Measurements from ENCODE around the gene NUDT3. TPM values are rescaled to one million over a fixed set of nuclear protein-coding genes. Genes with fewer than 3 reads are reported as not detected.
"Not testable (repeated sequence)": the region's sequence is repeated elsewhere in the genome, so short reads cannot be mapped to it uniquely, and the experiment has no call there.

NUDT3 gene
- polyA plus RNA-seq, 6 donors from 2014 or later = 12.6 to 15.5 (median 14.0) TPM

DNA sequence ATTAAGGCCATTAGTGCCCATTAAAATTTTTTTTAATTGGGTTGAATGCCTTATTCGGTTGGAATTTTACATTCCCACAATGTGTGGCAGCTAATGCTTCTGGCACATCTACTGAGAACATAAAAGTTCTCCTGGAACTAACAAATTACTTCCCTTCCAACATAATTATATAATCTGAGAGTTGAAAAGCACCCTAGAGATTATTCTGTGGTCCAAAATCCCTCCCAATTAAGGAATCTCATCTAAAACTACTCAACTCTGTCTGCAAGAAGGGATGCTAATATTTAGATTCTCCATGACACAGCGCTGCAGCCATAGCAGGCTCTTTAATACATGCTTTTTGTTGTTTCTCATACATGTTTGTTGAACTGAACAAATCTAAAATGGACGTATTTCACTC, 4.0 kb downstream of the NUDT3 start:
- no peaks in the 10 kb centered on the region for H3K36me3 Mint-ChIP-seq
- H3K4me1 Mint-ChIP-seq = peaks cover 27 to 55% (median 53%) of the 10 kb centered on the region in 3 donors
- H3K27ac Mint-ChIP-seq = no peak overlapping the region
- H3K4me3 Mint-ChIP-seq = no peak overlapping the region
- ATAC-seq (ENCODE audit: low read depth in 2 of 2) (no peak), DNase-seq (no peak)
- H3K27me3 Mint-ChIP-seq = no peaks in the 10 kb centered on the region
- no peaks in the 10 kb centered on the region for H3K9me3 Mint-ChIP-seq

DNA sequence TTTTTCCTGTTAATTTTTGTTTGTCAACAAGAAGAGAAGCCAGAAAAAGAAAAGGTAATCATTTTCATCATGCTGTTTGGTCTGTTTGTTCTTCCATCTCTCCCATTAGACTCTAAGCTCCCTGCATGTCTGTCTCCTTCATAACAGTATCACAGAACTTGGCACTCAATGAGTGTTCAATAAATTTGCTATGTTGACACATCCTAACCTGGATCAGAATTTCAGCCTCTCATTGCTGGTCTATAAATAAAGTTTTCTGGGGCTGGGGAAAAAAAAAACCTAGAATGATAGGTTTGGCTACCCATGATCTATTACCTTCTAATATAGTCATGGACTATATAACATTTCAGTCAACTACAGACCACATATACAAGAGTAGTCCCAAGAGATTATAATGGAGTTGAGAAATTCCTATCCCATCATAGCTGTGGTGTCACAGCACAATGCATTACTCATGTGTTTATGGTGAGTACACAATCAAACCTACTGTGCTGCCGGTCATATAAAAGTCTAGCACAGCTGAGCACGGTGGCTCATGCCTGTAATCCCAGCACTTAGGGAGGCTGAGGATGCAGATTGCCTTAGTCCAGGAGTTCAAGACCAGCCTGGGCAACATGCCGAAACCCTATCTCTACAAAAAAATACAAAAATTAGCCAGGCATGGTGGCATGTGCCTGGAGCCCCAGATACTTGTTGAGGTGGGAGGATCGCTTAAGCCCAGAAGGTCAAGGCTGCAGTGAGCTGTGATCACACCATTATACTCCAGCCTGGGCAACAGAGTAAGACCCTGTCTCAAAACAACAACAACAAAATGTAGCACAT, 5.9 kb downstream of the NUDT3 start:
- Mint-ChIP-seq H3K4me3 (peak overlapping the region in 2 of 8 donors; percentile 18 to 22), H3K36me3 (no peaks in the 10 kb centered on the region), H3K27ac (peak overlapping the region in 1 of 6 donors; percentile 59), H3K27me3 (no peaks in the 10 kb centered on the region), H3K9me3 (no peaks in the 10 kb centered on the region), H3K4me1 (peaks cover 23 to 57% (median 51%) of the 10 kb centered on the region in 3 donors)
- DNase-seq (no peak), ATAC-seq (ENCODE audit: low read depth in 2 of 2) (no peak)

DNA sequence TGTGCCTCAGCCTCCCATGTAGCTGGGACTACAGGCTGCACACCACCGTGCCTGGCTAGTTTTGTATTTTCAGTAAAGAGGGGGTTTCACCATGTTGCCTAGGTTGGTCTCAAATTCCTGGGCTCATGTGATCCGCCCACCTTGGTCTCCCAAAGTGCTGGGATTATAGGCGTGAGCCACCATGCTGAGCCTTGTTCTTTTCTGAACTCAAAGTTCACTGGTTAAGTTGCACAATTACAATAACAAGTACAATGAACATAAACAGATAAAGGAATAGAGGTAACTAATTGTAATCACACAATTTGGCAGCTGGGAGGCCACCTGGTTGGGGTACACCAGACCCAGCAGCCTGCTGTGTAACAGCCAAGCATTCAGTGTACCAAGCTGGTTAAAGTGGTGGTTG, 6.7 kb downstream of the NUDT3 start:
- peaks cover 25 to 64% (median 55%) of the 10 kb centered on the region in 3 donors for H3K4me1 Mint-ChIP-seq

DNA sequence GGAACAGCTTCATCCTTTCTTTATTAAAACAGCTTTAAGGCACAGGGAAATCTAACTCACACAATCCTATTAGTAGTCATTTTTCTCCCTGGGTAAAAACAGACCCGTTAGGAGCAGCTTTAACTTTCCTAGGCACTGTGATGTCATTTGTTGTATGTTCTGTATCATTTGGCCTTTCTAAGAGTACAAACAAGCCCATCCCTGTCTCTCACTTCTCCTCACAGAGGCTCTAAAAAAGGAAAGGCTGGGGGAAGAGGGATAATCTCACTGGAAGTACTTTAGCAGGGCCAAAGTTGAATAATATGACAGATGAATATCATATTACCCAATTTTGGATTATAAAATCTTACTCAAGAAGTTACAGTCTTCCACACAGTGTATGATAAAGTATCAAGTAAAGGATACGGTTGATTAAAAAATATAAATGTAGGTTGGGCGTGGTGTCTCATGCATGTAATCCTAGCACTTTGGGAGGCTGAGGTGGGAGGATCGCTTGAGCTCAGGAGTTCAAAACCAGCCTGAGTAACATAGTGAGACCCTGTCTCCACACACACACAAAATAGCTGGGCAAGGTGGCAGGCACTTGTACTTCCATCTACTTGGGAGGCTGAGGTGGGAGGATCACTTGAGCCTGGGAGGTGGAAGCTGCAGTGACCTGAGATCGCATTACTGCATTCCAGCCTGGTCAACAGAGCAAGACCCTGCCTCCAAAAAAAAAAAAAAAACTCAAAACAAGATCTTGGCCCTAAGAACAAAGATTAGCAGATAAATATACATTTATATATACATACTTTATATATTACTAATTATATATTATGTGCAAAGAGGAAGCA, 7.9 kb downstream of the NUDT3 start:
- H3K9me3 Mint-ChIP-seq = no peaks in the 10 kb centered on the region
- DNase-seq (no peak), ATAC-seq (ENCODE audit: low read depth in 2 of 2) (no peak)
- no peaks in the 10 kb centered on the region for H3K36me3 Mint-ChIP-seq
- H3K4me1 Mint-ChIP-seq = peaks cover 28 to 68% (median 59%) of the 10 kb centered on the region in 3 donors
- no peak overlapping the region for H3K4me3 Mint-ChIP-seq
- H3K27ac Mint-ChIP-seq = peak overlapping the region in 2 of 6 donors; percentile 31 to 78
- no peaks in the 10 kb centered on the region for H3K27me3 Mint-ChIP-seq

More for the DNA sequence above, 6.7 kb downstream of the NUDT3 start:
- H3K9me3 Mint-ChIP-seq = no peaks in the 10 kb centered on the region
- H3K4me3 Mint-ChIP-seq = peak overlapping the region in 1 of 8 donors; percentile 18
- peak overlapping the region in 3 of 6 donors; percentile 39 to 59 (median 42) for H3K27ac Mint-ChIP-seq
- ATAC-seq (ENCODE audit: low read depth in 2 of 2) (no peak), DNase-seq (no peak)
- H3K36me3 Mint-ChIP-seq = no peaks in the 10 kb centered on the region
- no peaks in the 10 kb centered on the region for H3K27me3 Mint-ChIP-seq

DNA sequence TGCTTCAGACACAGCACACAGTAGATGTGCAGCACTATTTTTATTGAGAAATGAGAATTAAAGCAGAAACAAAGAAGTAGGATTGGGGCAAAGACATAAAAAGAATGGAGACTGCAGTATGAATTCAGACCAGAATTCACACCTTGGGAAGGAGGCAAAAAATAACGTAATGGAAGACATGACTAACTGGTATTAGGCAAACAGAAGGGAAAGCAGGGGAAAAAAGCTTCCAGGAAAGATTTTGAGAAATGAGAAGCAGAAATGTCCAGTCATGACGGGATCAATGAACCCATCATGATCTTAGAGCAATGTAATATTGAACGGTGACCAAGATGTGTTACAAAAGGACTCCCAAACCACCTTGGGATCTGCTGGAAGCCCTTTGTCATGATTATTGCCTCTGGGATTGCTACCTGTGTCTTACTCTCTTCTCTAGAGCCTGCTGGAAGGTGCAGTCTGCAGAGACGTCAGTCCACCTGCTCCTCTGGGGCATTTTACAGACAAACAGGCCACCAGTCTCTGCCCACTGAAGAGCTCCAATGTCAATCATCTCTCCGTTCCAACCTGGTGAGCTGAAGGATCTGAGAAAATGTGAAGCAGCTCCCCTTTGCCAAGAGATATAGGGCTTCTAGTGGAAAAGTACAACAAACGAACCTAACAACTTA, 8.7 kb downstream of the NUDT3 start:
- peaks cover 27 to 62% (median 55%) of the 10 kb centered on the region in 3 donors for H3K4me1 Mint-ChIP-seq
- no peak for ATAC-seq (ENCODE audit: low read depth in 2 of 2)
- H3K4me3 Mint-ChIP-seq = peak overlapping the region in 2 of 8 donors; percentile 1 to 5
- no peaks in the 10 kb centered on the region for H3K36me3 Mint-ChIP-seq
- no peaks in the 10 kb centered on the region for H3K27me3 Mint-ChIP-seq
- DNase-seq = no peak
- H3K27ac Mint-ChIP-seq = peak overlapping the region in 4 of 6 donors; percentile 31 to 94 (median 59)
- H3K9me3 Mint-ChIP-seq = no peaks in the 10 kb centered on the region

DNA sequence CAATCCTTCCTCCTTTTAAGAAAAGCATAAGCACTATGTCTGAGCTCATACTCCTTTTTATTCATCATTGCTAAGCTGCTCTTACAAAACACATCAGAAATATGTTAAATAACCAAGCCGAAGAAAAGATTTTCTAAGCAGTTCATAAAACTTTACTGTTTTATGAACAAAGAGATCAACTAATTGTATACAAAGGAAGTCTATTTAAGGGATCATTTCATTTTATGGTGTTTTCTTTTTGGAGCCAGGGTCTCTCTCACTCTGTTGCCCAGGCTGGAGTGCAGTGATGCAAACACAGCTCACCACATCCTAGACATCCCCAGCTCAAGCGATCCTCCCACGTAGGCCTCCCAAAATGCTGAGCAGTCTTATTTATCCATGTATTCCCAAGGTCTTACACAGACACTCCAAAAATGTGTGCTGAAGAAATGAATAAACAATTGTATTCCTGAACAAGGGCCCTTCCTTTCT, 9.3 kb downstream of the NUDT3 start:
- no peaks in the 10 kb centered on the region for H3K9me3 Mint-ChIP-seq
- peaks cover 30 to 67% (median 57%) of the 10 kb centered on the region in 3 donors for H3K4me1 Mint-ChIP-seq
- ATAC-seq (ENCODE audit: low read depth in 2 of 2) (no peak), DNase-seq (no peak)
- peak overlapping the region in 4 of 6 donors; percentile 31 to 72 (median 55) for H3K27ac Mint-ChIP-seq
- peak overlapping the region in 1 of 8 donors; percentile 1 for H3K4me3 Mint-ChIP-seq
- no peaks in the 10 kb centered on the region for H3K27me3 Mint-ChIP-seq
- no peaks in the 10 kb centered on the region for H3K36me3 Mint-ChIP-seq

DNA sequence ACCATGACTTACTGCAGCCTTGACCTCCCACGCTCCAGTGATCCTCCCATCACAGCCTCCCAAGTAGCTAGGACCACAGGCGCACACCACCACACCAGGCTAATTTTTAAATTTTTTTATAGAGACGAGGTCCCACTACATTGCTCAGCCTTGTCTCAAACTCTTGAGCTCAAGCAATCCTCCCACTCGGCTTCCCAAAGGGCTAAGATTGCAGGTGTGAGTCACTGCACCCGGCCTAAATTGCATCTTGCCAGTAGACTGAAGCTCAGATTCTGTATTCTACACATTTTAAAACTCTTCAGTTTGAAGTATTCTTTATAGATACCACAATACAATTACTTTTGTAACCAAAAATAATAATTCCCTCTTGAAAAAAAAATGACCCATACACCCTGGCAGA, 11.4 kb downstream of the NUDT3 start:
- H3K9me3 Mint-ChIP-seq = no peaks in the 10 kb centered on the region
- no peak for ATAC-seq (ENCODE audit: low read depth in 2 of 2)
- H3K36me3 Mint-ChIP-seq = no peaks in the 10 kb centered on the region
- H3K4me3 Mint-ChIP-seq = no peak overlapping the region
- H3K27ac Mint-ChIP-seq = peak overlapping the region in 4 of 6 donors; percentile 37 to 66 (median 58)
- H3K4me1 Mint-ChIP-seq = peaks cover 29 to 55% (median 49%) of the 10 kb centered on the region in 3 donors
- no peak for DNase-seq
- no peaks in the 10 kb centered on the region for H3K27me3 Mint-ChIP-seq

DNA sequence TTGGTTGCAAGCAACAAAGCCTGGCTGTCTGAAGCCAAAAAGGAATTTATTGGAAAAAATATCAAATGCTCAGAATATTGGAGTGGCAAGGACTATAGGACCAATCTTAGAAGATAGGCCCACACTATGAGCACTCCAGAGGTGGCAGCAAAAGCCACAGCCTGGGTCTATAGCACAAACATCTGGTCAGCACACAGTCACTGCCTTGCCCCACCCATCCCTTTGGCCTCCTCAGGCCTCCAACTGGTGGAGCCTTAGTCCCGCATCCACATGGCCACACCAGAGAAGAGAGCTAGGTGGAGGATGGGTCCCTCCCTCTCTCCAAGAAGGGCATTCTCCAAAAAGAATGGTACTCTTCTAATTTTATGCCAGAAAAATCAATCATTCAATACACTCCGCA, 14.0 kb downstream of the NUDT3 start:
- Mint-ChIP-seq H3K4me3 (no peak overlapping the region), H3K27me3 (no peaks in the 10 kb centered on the region), H3K36me3 (no peaks in the 10 kb centered on the region), H3K9me3 (no peaks in the 10 kb centered on the region), H3K4me1 (peaks cover 19 to 32% (median 27%) of the 10 kb centered on the region in 3 donors), H3K27ac (peak overlapping the region in 2 of 6 donors; percentile 40 to 81)
- ATAC-seq (ENCODE audit: low read depth in 2 of 2) (no peak), DNase-seq (no peak)

DNA sequence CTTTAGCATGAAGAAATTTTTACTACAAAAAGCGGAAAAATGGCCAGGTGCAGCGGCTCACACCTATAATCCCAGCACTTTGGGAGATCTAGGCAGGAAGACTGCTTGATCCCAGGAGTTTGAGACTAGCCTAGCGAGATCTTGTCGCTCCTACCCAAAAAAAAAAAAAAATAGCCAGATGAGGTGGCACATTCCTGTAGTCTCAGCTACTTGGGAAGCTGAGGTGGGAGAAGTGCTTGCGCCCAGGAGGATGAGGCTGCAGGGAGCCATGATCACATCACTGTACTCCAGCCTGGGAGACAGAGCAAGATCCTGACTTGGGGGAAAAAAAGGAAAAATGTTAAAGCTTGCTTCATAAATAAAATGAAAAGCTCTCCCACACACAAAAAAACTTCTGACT, 14.5 kb downstream of the NUDT3 start:
- peak overlapping the region in 1 of 6 donors; percentile 32 for H3K27ac Mint-ChIP-seq
- DNase-seq = no peak
- no peaks in the 10 kb centered on the region for H3K9me3 Mint-ChIP-seq
- no peaks in the 10 kb centered on the region for H3K27me3 Mint-ChIP-seq
- no peak for ATAC-seq (ENCODE audit: low read depth in 2 of 2)
- peaks cover 14 to 32% (median 22%) of the 10 kb centered on the region in 3 donors for H3K4me1 Mint-ChIP-seq
- no peak overlapping the region for H3K4me3 Mint-ChIP-seq
- no peaks in the 10 kb centered on the region for H3K36me3 Mint-ChIP-seq

DNA sequence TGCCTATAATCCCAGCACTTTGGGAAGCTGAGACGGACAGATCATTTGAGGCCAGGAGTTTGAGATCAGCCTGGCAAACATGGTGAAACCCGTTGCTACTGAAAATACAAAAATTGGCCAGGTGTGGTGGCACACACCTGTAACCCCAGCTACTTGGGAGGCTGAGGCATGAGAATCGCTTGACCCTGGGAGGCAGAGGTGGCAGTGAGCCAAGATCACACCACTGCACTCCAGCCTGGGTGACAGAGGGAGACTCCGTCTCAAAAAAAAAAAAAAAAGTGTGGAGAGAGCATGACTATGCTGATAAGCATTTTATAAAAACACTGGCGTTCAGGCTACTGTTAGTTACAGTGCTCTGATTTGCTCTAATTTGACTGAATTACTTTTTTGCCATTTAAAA, 14.9 kb downstream of the NUDT3 start:
- peaks cover 14 to 31% (median 22%) of the 10 kb centered on the region in 3 donors for H3K4me1 Mint-ChIP-seq
- H3K27ac Mint-ChIP-seq = not testable (repeated sequence)

DNA sequence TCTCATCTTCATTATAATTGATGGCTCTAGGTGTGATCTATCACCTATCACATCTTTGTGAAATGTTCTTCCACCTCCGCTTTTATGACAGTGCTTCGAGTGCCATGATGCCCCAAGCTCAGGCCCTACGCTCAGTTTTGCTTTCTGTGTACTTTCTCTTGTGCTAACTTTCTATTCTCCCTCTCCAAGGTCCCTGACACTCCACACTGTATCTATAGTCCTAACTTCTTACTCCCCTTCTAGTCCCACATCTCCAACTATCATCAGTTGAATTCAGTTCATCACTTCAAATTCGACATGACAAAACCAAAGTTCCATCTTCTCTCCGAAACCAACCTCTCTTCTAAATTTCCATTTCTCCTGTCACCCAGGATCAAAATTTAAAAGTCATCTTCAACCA, 16.6 kb downstream of the NUDT3 start:
- DNase-seq (no peak), ATAC-seq (ENCODE audit: low read depth in 2 of 2) (no peak)
- Mint-ChIP-seq H3K27ac (no peak overlapping the region), H3K4me1 (peaks cover 12 to 31% (median 19%) of the 10 kb centered on the region in 3 donors), H3K9me3 (no peaks in the 10 kb centered on the region), H3K36me3 (no peaks in the 10 kb centered on the region), H3K27me3 (no peaks in the 10 kb centered on the region), H3K4me3 (no peak overlapping the region)

More for the DNA sequence above, 14.9 kb downstream of the NUDT3 start:
- H3K9me3 Mint-ChIP-seq; H3K4me3 Mint-ChIP-seq; H3K27me3 Mint-ChIP-seq; H3K36me3 Mint-ChIP-seq; ATAC-seq (ENCODE audit: low read depth in 2 of 2); DNase-seq: not testable (repeated sequence)

DNA sequence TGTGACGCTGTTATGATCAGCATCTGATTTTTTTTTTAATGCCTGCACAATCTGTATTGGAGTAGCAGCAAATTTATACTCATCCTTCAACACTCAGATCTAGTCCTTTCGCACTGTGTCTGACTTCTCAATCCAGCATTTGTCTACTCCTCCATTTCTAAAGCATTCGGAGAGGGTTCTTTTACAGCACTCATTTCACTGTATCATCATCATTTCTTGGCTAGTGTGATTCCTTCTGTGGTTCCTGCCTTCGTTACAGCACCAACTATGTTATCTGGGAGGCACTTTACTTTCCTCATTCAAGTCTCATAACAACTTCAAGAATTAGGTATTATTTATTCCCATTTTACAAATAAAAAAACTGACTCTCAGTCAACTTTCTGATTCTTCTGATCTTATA, 18.0 kb downstream of the NUDT3 start:
- peaks cover 13 to 34% (median 19%) of the 10 kb centered on the region in 3 donors for H3K4me1 Mint-ChIP-seq
- ATAC-seq (ENCODE audit: low read depth in 2 of 2) (peak; percentile 30 to 47), DNase-seq (no peak)
- H3K27me3 Mint-ChIP-seq = no peaks in the 10 kb centered on the region
- H3K4me3 Mint-ChIP-seq = no peak overlapping the region
- no peak overlapping the region for H3K27ac Mint-ChIP-seq
- H3K36me3 Mint-ChIP-seq = peaks cover 4 to 7% of the 10 kb centered on the region in 2 donors
- no peaks in the 10 kb centered on the region for H3K9me3 Mint-ChIP-seq

DNA sequence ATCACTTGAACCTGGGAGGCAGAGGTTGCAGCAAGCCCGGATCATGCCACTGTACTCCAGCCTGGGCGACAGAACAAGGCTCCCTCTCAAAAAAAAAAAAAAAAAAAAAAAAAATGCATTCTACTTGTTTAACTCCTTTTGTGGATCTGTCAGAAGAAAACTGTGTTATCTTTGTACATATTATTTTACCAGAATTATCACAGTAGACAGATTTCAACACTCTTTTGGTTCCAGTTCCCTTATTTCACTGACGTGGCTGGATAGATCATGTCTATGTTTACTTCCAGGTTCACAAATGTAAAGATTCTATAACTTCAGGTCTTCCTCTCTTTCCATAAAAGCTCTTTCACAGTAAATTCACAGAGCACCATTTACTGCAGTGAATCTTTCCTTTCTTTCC, 18.4 kb downstream of the NUDT3 start:
- DNase-seq (peak; percentile 31), ATAC-seq (ENCODE audit: low read depth in 2 of 2) (peak; percentile 87 to 88)
- H3K4me1 Mint-ChIP-seq = peaks cover 16 to 38% (median 23%) of the 10 kb centered on the region in 3 donors
- H3K9me3 Mint-ChIP-seq = no peaks in the 10 kb centered on the region
- no peaks in the 10 kb centered on the region for H3K27me3 Mint-ChIP-seq
- H3K36me3 Mint-ChIP-seq = peaks cover 4 to 7% of the 10 kb centered on the region in 2 donors
- H3K4me3 Mint-ChIP-seq = peak overlapping the region in 1 of 8 donors; percentile 27
- no peak overlapping the region for H3K27ac Mint-ChIP-seq

Data from naive B cell (primary cell).